Astrocyte of the cerebellum (primary cell): ENCODE results near the gene DOLK.

ENCODE experiments used
- DNase-seq: peaks from one replicate; pipeline ENCODE4 v3.0.0-alpha.2; 2011; ENCODE audit warnings: low read depth
- H3K4me3 ChIP-seq: 2 replicates; pipeline ENCODE4 v1.5.1; 2011; ENCODE audit warnings: mild to moderate bottlenecking, low read depth, low read length, moderate library complexity
- CTCF ChIP-seq: IDR thresholded peaks from 2 replicates; pipeline ENCODE4 v1.5.1; 2012; ENCODE audit warnings: low read length, low read depth, moderate library complexity, mild to moderate bottlenecking; ENCODE audit errors: missing control alignments
- in situ Hi-C: cut with HindIII; loops from 2 replicates; pipeline ENCODE4 v1.10.0; 2017; ENCODE audit warnings: low sequenced_read_pairs

DOLK gene

GRCh38 chr9:128908372-128908771, 39.0 kb downstream of the DOLK start:
- in situ Hi-C loops: no loop called here
- no peak overlapping the region for H3K4me3 ChIP-seq
- DNase-seq: no peak
- TF ChIP-seq CTCF: no peak

DNA sequence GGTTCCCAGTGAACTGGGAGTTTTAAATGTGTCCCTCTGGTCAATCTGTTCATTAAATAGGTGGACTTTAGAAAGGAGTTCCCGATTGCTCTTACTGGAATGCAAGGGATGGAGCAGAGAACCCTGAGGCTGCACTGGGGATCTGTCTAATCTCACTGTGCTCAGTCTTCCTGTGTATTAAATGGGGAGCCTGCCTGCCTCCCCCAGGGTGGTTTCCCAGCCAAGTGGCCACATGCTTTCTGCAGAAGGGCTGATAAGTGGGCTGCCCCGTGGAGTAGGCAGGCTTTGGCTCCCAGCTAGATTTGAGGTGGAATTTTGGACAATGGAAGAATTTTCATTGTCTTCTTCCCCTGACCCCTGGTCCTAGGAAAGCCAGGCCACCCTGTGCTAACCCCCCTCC, 40.7 kb downstream of the DOLK start:
- DNase-seq: no peak
- H3K4me3 ChIP-seq: no peak overlapping the region
- in situ Hi-C loops: no loop called here
- TF ChIP-seq CTCF: no peak

DNA sequence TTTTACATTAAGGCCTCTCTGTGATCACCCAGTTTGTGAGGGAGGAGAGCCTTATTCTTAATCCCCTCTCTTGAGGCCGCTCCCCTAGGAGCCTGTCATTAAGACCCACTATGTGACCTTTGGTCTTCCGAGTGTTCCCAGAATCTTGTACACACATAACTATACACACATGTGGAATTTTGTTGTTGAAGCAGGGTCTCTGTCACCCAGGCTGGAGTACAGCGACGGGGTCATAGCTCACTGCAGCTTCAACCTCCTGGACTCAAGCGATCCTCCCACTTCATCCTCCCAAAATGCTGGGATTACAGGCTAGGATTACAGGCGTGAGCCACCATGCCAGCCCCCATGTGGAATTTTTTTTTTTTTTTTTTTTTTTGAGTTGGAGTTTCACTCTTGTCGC, 41.4 kb downstream of the DOLK start:
- in situ Hi-C loops: no loop called here
- no peak for TF ChIP-seq CTCF
- H3K4me3 ChIP-seq: no peak overlapping the region
- no peak for DNase-seq

DNA sequence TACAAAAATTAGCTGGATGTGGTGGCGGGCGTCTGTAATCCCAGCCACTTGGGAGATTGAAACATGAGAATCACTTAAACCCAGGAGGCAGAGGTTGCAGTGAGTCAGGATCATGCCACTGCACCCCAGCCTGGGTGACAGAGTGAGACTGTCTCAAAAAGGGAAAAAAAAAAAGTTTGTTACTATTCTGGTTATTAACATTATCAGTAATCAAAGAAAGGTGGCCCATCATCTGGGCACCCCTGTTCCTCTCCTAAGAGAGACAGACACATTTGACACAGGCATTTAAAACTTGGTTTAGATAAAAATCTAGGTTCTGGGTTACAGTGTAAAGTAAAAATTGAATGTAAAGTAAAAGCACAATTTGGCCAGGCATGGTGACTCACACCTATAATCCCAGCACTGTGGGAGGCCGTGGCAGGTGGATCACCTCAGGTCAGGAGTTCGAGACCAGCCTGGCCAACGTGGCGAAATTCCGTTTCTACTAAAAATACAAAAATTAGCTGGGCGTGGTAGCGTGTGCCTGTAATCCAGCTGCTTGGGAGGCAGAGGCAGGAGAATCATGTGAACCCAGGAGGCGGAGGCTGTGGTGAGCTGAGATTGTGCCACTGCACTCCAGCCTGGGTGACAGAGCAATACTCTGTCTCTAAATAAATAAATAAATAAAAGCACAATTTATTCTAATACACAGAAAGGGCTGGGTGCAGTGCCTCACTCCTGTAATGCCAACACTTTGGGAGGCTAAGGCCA, 43.4 kb downstream of the DOLK start:
- no peak for TF ChIP-seq CTCF
- H3K4me3 ChIP-seq: no peak overlapping the region
- no peak for DNase-seq
- in situ Hi-C loops: no loop called here

- no peak overlapping the region for H3K4me3 ChIP-seq
- in situ Hi-C loops: no loop called here
These were observed 44.3 kb downstream of the DOLK start for GRCh38 chr9:128903079-128903461.

GRCh38 chr9:128902351-128903078, 44.9 kb downstream of the DOLK start:
- no peak for TF ChIP-seq CTCF
- H3K4me3 ChIP-seq: no peak overlapping the region
- in situ Hi-C loops: no loop called here
- DNase-seq: no peak

More at GRCh38 chr9:128903079-128903461, 44.3 kb downstream of the DOLK start:
- TF ChIP-seq CTCF: no peak
- no peak for DNase-seq
